OCI-LY7 (cell line): Measurements from ENCODE around the gene TRERF1. TPM values are rescaled to one million over a fixed set of nuclear protein-coding genes. Genes with fewer than 3 reads are reported as not detected.

Source experiments
- BruUV-seq: library from RNA; stranded (reverse); fragments of 400-500 nt; replicated peaks from 2 replicates; lab custom pipeline; 2021; lab: Mats Ljungman, UMichigan
- CTCF ChIA-PET: fragments of 300-600 bp; sonication (Branson Sonifier 250); formaldehyde crosslinking; loops from one replicate; lab custom pipeline; 2022; ENCODE audit warnings: antibody characterized with exemption; ENCODE audit not compliant: unreplicated experiment; lab: Charles Lee
- POLR2A ChIA-PET: fragments of 300-600 bp; sonication (Branson Sonifier 250); formaldehyde crosslinking; loops from one replicate; lab custom pipeline; 2022; ENCODE audit warnings: antibody characterized with exemption; lab: Charles Lee
- DNase-seq: peaks from one replicate; pipeline ENCODE4 v3.0.0-alpha.2; 2015; ENCODE audit warnings: low spot score
- H2AFZ ChIP-seq: fragments of 200-600 bp; sonication (generic), shearing (Covaris generic); 2 replicates; pipeline ENCODE4 v1.6.1; 2014; ENCODE audit warnings: mild to moderate bottlenecking, antibody characterized with exemption, low read length, moderate library complexity
- H3K27ac ChIP-seq: fragments of 200-600 bp; sonication (generic); 2 replicates; pipeline ENCODE4 v1.5.1; 2014; ENCODE audit warnings: mixed run types, low read depth, mild to moderate bottlenecking, moderate library complexity, low read length, inconsistent platforms; ENCODE audit not compliant: poor library complexity, severe bottlenecking
- H3K36me3 ChIP-seq: fragments of 200-600 bp; sonication (generic); 2 replicates; pipeline ENCODE4 v1.6.1; 2014; ENCODE audit warnings: mild to moderate bottlenecking, antibody characterized with exemption, low read length, moderate library complexity, mixed read lengths; ENCODE audit not compliant: insufficient read depth
- H3K4me1 ChIP-seq: fragments of 200-600 bp; sonication (generic); 2 replicates; pipeline ENCODE4 v1.5.1; 2014; ENCODE audit warnings: mild to moderate bottlenecking, low read length; ENCODE audit not compliant: insufficient read depth, poor library complexity, severe bottlenecking
- H3K4me2 ChIP-seq: fragments of 200-600 bp; sonication (generic); 2 replicates; pipeline ENCODE4 v1.6.1; 2014; ENCODE audit warnings: mild to moderate bottlenecking, low read length
- H3K4me3 ChIP-seq: fragments of 200-600 bp; sonication (generic); 2 replicates; pipeline ENCODE4 v1.5.1; 2014; ENCODE audit warnings: mild to moderate bottlenecking, low read depth, low read length; ENCODE audit not compliant: poor library complexity, severe bottlenecking
- H3K79me2 ChIP-seq: fragments of 200-600 bp; sonication (generic); 2 replicates; pipeline ENCODE4 v1.6.1; 2016; ENCODE audit warnings: low read depth, mild to moderate bottlenecking, low read length, moderate library complexity, mixed read lengths; ENCODE audit not compliant: insufficient read depth
- H3K9me2 ChIP-seq: fragments of 200-600 bp; sonication (generic); 2 replicates; pipeline ENCODE4 v1.6.1; 2016; ENCODE audit warnings: mild to moderate bottlenecking, low read length, mixed read lengths; ENCODE audit not compliant: insufficient read depth
- H3K9me3 ChIP-seq: fragments of 200-600 bp; sonication (generic); 2 replicates; pipeline ENCODE4 v1.6.1; 2014; ENCODE audit warnings: mild to moderate bottlenecking, mixed run types, low read length, mixed read lengths
- H4K20me1 ChIP-seq: fragments of 200-600 bp; sonication (generic); 2 replicates; pipeline ENCODE4 v1.6.1; 2014; ENCODE audit warnings: mild to moderate bottlenecking, antibody characterized with exemption, low read length, moderate library complexity, mixed read lengths; ENCODE audit not compliant: insufficient read depth
- CTCF ChIP-seq: fragments of 200-600 bp; sonication (generic); conservative IDR thresholded peaks from 2 replicates; pipeline ENCODE4 v1.5.1; 2014; ENCODE audit warnings: mild to moderate bottlenecking, antibody characterized with exemption, low read length, moderate library complexity, mixed read lengths
- EZH2phosphoT487 ChIP-seq: fragments of 200-600 bp; sonication (generic); IDR thresholded peaks from 2 replicates; pipeline ENCODE4 v1.6.1; 2018; ENCODE audit warnings: low read depth, borderline replicate concordance, mild to moderate bottlenecking, mixed run types, antibody characterized with exemption, low read length, moderate library complexity, mixed read lengths
- intact Hi-C: fragments of 100-400 bp; cut with micrococcal nuclease; formaldehyde crosslinking; loops from one replicate; pipeline ENCODE4 v1.10.0; 2022; ENCODE audit not compliant: unreplicated experiment
- total RNA-seq, 2 experiments: library from RNA; depleted of rRNA in 1 of 2; stranded (reverse); fragments of >200 nt in 1 of 2; shearing (Covaris generic) in 1 of 2; gene quantifications; 2 replicates each; pipeline ENCODE4 v1.2.3, GENCODE V29; 2014 to 2022

The TRERF1 gene
- total RNA-seq, 2 experiments from 2014 or later: 5.7 to 12.9 TPM

- no peaks in the 10 kb centered on the region for H3K36me3 ChIP-seq
- 0 out of 2 replicates have a peak, but pooled peaks cover 3% of the 10 kb centered on the region for H4K20me1 ChIP-seq
- H3K4me3 ChIP-seq: no peak overlapping the region
- H3K27ac ChIP-seq: no peak overlapping the region
- H3K9me2 ChIP-seq: no peaks in the 10 kb centered on the region
- no TSS peak for BruUV-seq
- peak overlapping the region; percentile 43 for H3K4me2 ChIP-seq
- no peaks in the 10 kb centered on the region for H3K9me3 ChIP-seq
- no peaks in the 10 kb centered on the region for H3K79me2 ChIP-seq
- DNase-seq: no peak
- peak overlapping the region; percentile 9; the same call in 1 of the 2 replicates for H2AFZ ChIP-seq
- POLR2A ChIA-PET: interaction anchor here (0.7 to 1.6 kb wide), 6 partner anchors 12 to 158 kb away, joined by 3 to 5 read pairs (median 4); no protein-coding TSS in a partner anchor
- CTCF ChIA-PET: interaction anchor here (0.6 to 0.8 kb wide), 2 partner anchors 8 to 30 kb away, joined by 3 read pairs; no protein-coding TSS in a partner anchor
- peaks cover 20% of the 10 kb centered on the region for H3K4me1 ChIP-seq
- TF ChIP-seq EZH2phosphoT487 (no peak), CTCF (no peak)
- intact Hi-C loops: no loop called here
Measured at GRCh38 chr6:42389736-42390135, 62.0 kb downstream of the TRERF1 start.

- POLR2A ChIA-PET: no interaction called here
- no TSS peak for BruUV-seq
- H3K9me3 ChIP-seq: no peaks in the 10 kb centered on the region
- H3K4me3 ChIP-seq: no peak overlapping the region
- H3K36me3 ChIP-seq: no peaks in the 10 kb centered on the region
- H3K4me1 ChIP-seq: peaks cover 15% of the 10 kb centered on the region
- TF ChIP-seq EZH2phosphoT487 (no peak), CTCF (no peak)
- no peak overlapping the region for H2AFZ ChIP-seq
- H3K4me2 ChIP-seq: no peak overlapping the region
- intact Hi-C loops: no loop called here
- no peaks in the 10 kb centered on the region for H3K79me2 ChIP-seq
- CTCF ChIA-PET: no interaction called here
- DNase-seq: no peak
- 0 out of 2 replicates have a peak, but pooled peaks cover 3% of the 10 kb centered on the region for H4K20me1 ChIP-seq
- H3K9me2 ChIP-seq: no peaks in the 10 kb centered on the region
- no peak overlapping the region for H3K27ac ChIP-seq
Measured at GRCh38 chr6:42388046-42388445, 63.7 kb downstream of the TRERF1 start.

GRCh38 chr6:42387336-42387735, 64.4 kb downstream of the TRERF1 start:
- CTCF ChIA-PET: no interaction called here

More at GRCh38 chr6:42387336-42387735, 64.4 kb downstream of the TRERF1 start:
- no peaks in the 10 kb centered on the region for H3K9me3 ChIP-seq
- no TSS peak for BruUV-seq
- peaks cover 15% of the 10 kb centered on the region for H3K4me1 ChIP-seq
- intact Hi-C loops: no loop called here
- no peak for DNase-seq
- H3K27ac ChIP-seq: no peak overlapping the region
- H3K4me3 ChIP-seq: no peak overlapping the region
- H4K20me1 ChIP-seq: 0 out of 2 replicates have a peak, but pooled peaks cover under 1% of the 10 kb centered on the region
- no peak overlapping the region for H2AFZ ChIP-seq
- POLR2A ChIA-PET: interaction anchor here (0.9 kb wide), 1 partner anchor 21 kb away, joined by 3 read pairs; no protein-coding TSS in a partner anchor
- H3K9me2 ChIP-seq: no peaks in the 10 kb centered on the region
- H3K79me2 ChIP-seq: no peaks in the 10 kb centered on the region
- no peaks in the 10 kb centered on the region for H3K36me3 ChIP-seq
- H3K4me2 ChIP-seq: no peak overlapping the region
- TF ChIP-seq CTCF: no peak
- no peak for TF ChIP-seq EZH2phosphoT487
